ENCODE data around the gene MBOAT7. TPM values are rescaled to one million over a fixed set of nuclear protein-coding genes. Genes with fewer than 3 reads are reported as not detected.

Gene MBOAT7
- total and polyA plus RNA-seq, 11 donors = 9.8 to 37.3 (median 19.6) TPM

DNA sequence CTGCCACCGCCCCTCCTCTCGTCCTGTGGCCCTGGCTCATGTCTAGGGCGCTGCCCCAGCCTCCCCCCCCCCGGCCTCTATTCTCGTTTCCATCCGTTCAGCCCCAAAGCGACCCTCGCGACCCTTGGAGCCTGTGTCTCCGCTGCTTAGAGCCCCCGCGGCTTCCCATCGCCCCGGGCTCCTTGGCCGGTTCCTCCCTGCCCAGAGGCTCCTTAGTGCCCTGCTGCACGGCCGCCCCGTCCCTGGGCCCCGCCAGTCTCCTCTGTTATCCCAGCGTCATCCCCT, 61.0 kb downstream of the MBOAT7 start:
- DNase-seq (no peak), ATAC-seq (no peak)
- Histone ChIP-seq H3K4me3 (no peak overlapping the region), H3K4me1 (no peaks in the 10 kb centered on the region), H3K36me3 (peaks cover 0 to 88% (median 83%) of the 10 kb centered on the region in 9 donors), H3K9me3 (no peaks in the 10 kb centered on the region), H3K27me3 (no peaks in the 10 kb centered on the region), H3K27ac (no peak overlapping the region)
- intact Hi-C loops (cut with DNase I) = no loop called here
- TF ChIP-seq, protein P1, sequence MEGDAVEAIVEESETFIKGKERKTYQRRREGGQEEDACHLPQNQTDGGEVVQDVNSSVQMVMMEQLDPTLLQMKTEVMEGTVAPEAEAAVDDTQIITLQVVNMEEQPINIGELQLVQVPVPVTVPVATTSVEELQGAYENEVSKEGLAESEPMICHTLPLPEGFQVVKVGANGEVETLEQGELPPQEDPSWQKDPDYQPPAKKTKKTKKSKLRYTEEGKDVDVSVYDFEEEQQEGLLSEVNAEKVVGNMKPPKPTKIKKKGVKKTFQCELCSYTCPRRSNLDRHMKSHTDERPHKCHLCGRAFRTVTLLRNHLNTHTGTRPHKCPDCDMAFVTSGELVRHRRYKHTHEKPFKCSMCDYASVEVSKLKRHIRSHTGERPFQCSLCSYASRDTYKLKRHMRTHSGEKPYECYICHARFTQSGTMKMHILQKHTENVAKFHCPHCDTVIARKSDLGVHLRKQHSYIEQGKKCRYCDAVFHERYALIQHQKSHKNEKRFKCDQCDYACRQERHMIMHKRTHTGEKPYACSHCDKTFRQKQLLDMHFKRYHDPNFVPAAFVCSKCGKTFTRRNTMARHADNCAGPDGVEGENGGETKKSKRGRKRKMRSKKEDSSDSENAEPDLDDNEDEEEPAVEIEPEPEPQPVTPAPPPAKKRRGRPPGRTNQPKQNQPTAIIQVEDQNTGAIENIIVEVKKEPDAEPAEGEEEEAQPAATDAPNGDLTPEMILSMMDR (IDR thresholded peaks at IDR 0.05) = no peak
- 88 to 93% (median 92%) methylated on average over 20 of the region's 20 CpGs for WGBS, 4 donors

DNA sequence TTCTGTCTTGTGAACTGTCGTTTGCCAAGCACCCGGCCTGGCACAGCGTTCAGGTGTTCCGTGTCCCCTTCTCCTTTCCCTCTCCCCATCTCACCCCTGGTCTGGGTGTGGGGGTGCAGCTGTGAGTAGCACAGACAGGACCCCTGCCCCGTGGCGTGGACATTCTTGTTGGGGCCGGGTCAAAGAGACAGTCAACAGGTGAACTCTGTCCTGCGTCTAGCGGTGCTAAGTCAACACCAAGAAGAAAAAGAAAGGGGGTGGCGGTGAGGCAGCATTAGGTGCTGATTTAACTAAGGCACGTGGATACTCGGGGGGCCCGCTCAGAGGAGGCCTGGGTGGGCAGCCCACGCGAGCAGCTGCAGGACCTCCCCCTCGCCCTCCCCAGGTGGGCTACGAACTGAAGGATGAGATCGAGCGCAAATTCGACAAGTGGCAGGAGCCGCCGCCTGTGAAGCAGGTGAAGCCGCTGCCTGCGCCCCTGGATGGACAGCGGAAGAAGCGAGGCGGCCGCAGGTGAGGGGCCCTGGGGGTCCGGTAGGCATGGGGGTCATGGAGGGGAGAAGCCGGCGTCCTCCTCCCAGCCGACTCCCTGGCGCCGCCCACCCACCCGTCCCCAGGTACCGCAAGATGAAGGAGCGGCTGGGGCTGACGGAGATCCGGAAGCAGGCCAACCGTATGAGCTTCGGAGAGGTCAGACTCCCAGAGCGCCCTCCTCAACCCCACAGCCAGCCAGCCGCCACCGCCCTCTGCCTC, 61.5 kb downstream of the MBOAT7 start:
- H3K4me1 ChIP-seq = no peaks in the 10 kb centered on the region
- H3K27me3 ChIP-seq = no peaks in the 10 kb centered on the region
- no peak overlapping the region for H3K4me3 ChIP-seq
- WGBS, 4 donors = 93 to 95% (median 94%) methylated on average over 44 of the region's 44 CpGs
- TF ChIP-seq POLR2A (IDR thresholded peaks at IDR 0.05) = no peak
- TF ChIP-seq, protein P1 (IDR thresholded peaks at IDR 0.05) = no peak
- DNase-seq (no peak), ATAC-seq (no peak)
- H3K27ac ChIP-seq = no peak overlapping the region
- intact Hi-C loops (cut with DNase I) = no loop called here
- H3K9me3 ChIP-seq = no peaks in the 10 kb centered on the region
- peaks cover 0 to 90% (median 85%) of the 10 kb centered on the region in 9 donors for H3K36me3 ChIP-seq

DNA sequence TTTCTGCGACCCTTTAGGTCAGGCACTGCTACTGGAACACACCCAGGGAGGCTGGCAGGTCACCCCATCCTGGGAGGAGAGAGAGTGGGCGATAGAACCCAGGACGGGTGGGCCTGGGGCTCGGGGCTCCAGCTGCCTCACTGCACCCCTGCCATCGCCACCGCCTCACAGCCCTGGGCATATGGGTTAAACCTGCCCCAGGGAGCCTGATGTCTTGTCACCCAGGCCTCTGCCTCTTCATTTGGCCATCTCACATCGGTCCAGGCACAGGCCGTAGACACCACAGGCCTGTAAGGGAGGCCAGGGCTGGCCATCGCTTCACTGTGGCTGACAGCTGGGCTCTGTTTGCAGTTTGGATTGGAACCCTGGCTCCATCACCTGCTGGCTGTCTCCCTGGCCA, 63.7 kb downstream of the MBOAT7 start:
- WGBS, 4 donors = 83 to 92% (median 87%) methylated on average over 7 to 9 of the region's 9 CpGs
- Histone ChIP-seq H3K4me3 (no peak overlapping the region), H3K27me3 (no peaks in the 10 kb centered on the region), H3K9me3 (no peaks in the 10 kb centered on the region), H3K36me3 (peaks cover 0 to 92% (median 89%) of the 10 kb centered on the region in 9 donors), H3K27ac (no peak overlapping the region), H3K4me1 (no peaks in the 10 kb centered on the region)
- no peak for DNase-seq
- no peak for ATAC-seq
- no peak for TF ChIP-seq POLR2A (IDR thresholded peaks at IDR 0.05)
- TF ChIP-seq, protein P1 (IDR thresholded peaks at IDR 0.05) = no peak
- intact Hi-C loops (cut with DNase I) = no loop called here

DNA sequence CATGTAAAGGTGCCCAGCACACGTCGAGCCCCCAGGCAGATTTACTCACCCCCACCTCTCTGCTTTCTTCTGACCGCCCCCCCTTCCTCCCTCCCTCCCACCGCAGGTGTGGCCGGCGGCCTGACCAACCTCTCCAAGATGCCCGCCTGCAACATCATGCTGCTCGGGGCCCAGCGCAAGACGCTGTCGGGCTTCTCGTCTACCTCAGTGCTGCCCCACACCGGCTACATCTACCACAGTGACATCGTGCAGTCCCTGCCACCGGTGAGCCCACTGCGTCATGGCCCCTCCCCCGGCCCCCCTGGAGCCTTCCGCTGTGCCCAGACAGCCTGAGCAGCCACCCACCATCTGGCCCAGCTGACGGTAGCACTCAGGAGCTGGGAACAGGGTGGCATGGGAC, 65.0 kb downstream of the MBOAT7 start:
- Histone ChIP-seq H3K9me3 (no peaks in the 10 kb centered on the region), H3K27ac (no peak overlapping the region), H3K4me3 (no peak overlapping the region), H3K27me3 (no peaks in the 10 kb centered on the region), H3K36me3 (peaks cover 0 to 99% (median 95%) of the 10 kb centered on the region in 9 donors), H3K4me1 (no peaks in the 10 kb centered on the region)
- ATAC-seq (no peak), DNase-seq (no peak)
- WGBS, 4 donors = 89 to 94% (median 94%) methylated on average over 16 to 19 of the region's 19 CpGs
- intact Hi-C loops (cut with DNase I) = no loop called here
- TF ChIP-seq, protein P1 (IDR thresholded peaks at IDR 0.05) = no peak
- no peak for TF ChIP-seq POLR2A (IDR thresholded peaks at IDR 0.05)
